ENCODE data around the gene CLEC16A. TPM values are rescaled to one million over a fixed set of nuclear protein-coding genes. Genes with fewer than 3 reads are reported as not detected.

Gene CLEC16A
- total RNA-seq, 4 donors from 2014 or later = 20.3 to 25.7 (median 25.1) TPM

- WGBS, 2 donors = 78 to 87% methylated on average over 8 to 10 of the region's 10 CpGs
- DNase-seq = no peak
- peaks cover 0 to 53% (median 35%) of the 10 kb centered on the region in 3 donors for H3K4me1 ChIP-seq
- TF ChIP-seq, protein P1, sequence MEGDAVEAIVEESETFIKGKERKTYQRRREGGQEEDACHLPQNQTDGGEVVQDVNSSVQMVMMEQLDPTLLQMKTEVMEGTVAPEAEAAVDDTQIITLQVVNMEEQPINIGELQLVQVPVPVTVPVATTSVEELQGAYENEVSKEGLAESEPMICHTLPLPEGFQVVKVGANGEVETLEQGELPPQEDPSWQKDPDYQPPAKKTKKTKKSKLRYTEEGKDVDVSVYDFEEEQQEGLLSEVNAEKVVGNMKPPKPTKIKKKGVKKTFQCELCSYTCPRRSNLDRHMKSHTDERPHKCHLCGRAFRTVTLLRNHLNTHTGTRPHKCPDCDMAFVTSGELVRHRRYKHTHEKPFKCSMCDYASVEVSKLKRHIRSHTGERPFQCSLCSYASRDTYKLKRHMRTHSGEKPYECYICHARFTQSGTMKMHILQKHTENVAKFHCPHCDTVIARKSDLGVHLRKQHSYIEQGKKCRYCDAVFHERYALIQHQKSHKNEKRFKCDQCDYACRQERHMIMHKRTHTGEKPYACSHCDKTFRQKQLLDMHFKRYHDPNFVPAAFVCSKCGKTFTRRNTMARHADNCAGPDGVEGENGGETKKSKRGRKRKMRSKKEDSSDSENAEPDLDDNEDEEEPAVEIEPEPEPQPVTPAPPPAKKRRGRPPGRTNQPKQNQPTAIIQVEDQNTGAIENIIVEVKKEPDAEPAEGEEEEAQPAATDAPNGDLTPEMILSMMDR (IDR thresholded peaks at IDR 0.05) = no peak
- TF ChIP-seq POLR2A (IDR thresholded peaks at IDR 0.05) = no peak
- no peak overlapping the region for H3K4me3 ChIP-seq
- H3K27ac ChIP-seq = peak overlapping the region in 1 of 4 donors; percentile 16
- intact Hi-C loops (cut with DNase I) = no loop called here
- no peaks in the 10 kb centered on the region for H3K27me3 ChIP-seq
- no peaks in the 10 kb centered on the region for H3K9me3 ChIP-seq
- H3K36me3 ChIP-seq = peaks cover 0 to 62% (median 0%) of the 10 kb centered on the region in 3 donors
Measured at GRCh38 chr16:11080327-11080967, 136.1 kb downstream of the CLEC16A start.

DNA sequence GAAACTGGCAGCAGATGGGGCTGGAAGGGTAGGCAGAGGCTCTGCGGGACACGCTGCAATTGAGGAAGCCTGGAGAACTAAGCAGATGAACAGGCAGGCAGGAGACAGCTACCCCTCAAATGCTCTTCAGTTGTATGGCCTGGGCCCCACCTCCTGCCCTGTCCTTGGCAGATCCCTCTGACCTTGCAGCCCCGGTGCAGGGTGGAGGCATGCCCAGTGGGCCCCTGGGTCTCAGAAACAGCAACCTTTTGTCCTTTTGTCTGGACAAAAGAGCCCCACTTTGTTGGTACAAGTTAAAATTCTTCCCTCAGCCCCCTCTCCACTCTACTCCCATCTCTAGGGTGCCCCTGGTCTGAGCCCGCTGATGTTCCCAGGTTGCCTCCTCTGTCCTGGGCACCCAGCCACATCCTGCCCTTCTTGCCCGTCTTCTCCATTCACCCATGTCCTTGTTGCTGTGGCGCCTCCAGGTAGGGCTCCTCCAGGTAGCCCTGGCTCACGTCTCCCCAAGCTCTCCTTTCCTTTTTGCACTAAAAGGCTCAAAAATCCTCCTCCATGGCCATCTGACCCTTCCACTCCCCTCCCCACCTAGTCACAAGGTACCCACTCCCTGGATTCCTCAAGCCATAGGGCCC is 136.8 kb downstream of the CLEC16A start:
- TF ChIP-seq, protein P1 (IDR thresholded peaks at IDR 0.05) = no peak
- no peak for TF ChIP-seq POLR2A (IDR thresholded peaks at IDR 0.05)
- intact Hi-C loops (cut with DNase I) = no loop called here
- Histone ChIP-seq H3K27me3 (no peaks in the 10 kb centered on the region), H3K27ac (no peak overlapping the region), H3K9me3 (no peaks in the 10 kb centered on the region), H3K4me3 (no peak overlapping the region), H3K36me3 (peaks cover 0 to 63% (median 0%) of the 10 kb centered on the region in 3 donors), H3K4me1 (peaks cover 0 to 59% (median 39%) of the 10 kb centered on the region in 3 donors)
- no peak for DNase-seq
- WGBS, 2 donors = 91 to 98% methylated on average over 7 of the region's 7 CpGs

GRCh38 chr16:11082108-11082859 is 137.9 kb downstream of the CLEC16A start:
- H3K4me1 ChIP-seq = peaks cover 0 to 60% (median 39%) of the 10 kb centered on the region in 3 donors
- 87 to 90% methylated on average over 14 to 16 of the region's 16 CpGs for WGBS, 2 donors
- TF ChIP-seq, protein P1 (IDR thresholded peaks at IDR 0.05) = no peak
- H3K27ac ChIP-seq = no peak overlapping the region
- H3K27me3 ChIP-seq = no peaks in the 10 kb centered on the region
- DNase-seq = no peak
- no peak overlapping the region for H3K4me3 ChIP-seq
- intact Hi-C loops (cut with DNase I) = no loop called here
- H3K9me3 ChIP-seq = no peaks in the 10 kb centered on the region
- peaks cover 0 to 61% (median 0%) of the 10 kb centered on the region in 3 donors for H3K36me3 ChIP-seq

DNA sequence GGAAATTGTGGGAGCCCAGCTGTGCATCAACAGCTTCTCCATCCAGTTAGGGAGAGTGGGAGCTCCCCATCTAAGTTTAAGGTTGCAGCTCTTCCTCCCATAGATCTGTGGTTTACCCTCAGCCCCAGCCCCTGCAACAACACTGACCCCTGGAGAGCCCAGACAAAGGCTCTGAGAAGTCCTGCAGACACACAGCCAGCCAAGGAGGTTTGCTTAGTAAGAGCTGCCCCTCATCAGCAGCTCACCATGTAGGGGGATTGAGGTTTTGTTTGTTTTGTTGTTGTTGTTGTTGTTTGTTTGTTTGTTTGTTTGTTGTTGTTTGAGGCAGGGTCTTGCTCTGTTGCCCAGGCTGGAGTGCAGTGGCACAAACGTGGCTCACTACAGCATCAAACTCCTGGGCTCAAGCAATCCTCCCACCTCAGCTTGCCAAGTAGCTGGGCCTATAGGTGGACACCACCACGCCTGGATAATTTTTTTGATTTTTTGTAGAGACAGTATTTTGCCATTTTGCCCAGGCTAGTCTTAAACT is 138.6 kb downstream of the CLEC16A start:
- intact Hi-C loops (cut with DNase I) = no loop called here
- Histone ChIP-seq H3K27ac (no peak overlapping the region), H3K9me3 (no peaks in the 10 kb centered on the region), H3K27me3 (no peaks in the 10 kb centered on the region), H3K4me3 (no peak overlapping the region), H3K4me1 (peaks cover 0 to 57% (median 42%) of the 10 kb centered on the region in 3 donors), H3K36me3 (peaks cover 0 to 66% (median 0%) of the 10 kb centered on the region in 3 donors)
- TF ChIP-seq, protein P1 (IDR thresholded peaks at IDR 0.05) = no peak
- no peak for TF ChIP-seq POLR2A (IDR thresholded peaks at IDR 0.05)
- no peak for DNase-seq
- WGBS, 2 donors = 96 to 100% methylated on average over 2 of the region's 2 CpGs
